RPMI8226 (cell line): ENCODE measurements around the gene ANKRD44.

Experiments
- DNase-seq: peaks from one replicate; pipeline ENCODE4 v3.0.0-alpha.2; 2015

ANKRD44 gene

DNA sequence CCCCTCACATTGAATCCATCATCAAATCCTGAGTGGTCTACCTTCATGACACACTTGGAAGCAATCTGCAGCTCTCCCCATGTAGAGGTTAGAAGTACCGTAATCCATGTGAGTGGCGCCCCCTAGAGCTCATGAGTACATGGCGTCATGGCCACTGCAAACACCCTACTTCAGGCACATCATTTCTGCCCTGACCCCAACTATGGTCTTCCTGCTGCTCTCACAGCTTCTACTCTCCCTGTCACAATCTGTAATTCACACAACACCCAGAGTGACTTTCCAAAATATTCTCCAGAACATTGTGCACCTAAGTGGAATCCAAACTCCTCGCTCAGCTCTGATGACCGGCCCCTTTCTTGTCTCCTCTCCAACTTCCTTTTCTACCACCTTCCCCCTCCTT, 141.9 kb downstream of the ANKRD44 start:
- DNase-seq, result peak; percentile 58

DNA sequence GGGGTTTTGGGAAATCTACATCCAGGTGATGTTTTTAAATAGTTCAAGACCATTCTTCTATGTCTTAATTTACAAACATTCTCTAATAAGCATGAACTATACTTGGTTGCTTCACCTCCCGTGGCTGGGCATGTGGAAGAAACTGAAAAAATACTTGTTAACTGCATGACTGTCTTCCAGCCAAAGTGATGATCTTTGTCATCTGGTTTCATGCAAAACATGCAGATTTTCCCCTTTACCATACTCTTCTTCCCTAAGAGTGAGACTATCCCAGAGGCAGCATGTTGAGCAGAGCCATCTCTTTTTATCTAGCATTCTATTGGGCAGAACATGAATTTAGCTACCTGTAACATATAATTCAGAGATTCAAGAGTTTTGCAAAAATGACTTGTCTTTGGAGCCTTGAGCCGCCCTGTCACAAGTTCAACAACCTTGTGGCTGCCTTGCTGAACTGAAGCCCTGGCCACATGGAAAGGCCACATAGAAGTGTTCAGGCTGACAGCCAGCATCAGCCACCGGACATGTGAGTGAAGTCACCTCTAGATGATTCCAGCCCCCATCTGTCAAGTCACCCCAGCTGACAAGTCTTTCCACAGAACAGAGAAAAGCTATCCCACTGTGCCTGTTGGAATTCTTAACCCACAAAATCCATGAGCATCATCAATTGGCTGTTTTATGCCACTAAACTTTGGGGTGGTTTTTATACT, 142.8 kb downstream of the ANKRD44 start:
- no peak for DNase-seq

DNA sequence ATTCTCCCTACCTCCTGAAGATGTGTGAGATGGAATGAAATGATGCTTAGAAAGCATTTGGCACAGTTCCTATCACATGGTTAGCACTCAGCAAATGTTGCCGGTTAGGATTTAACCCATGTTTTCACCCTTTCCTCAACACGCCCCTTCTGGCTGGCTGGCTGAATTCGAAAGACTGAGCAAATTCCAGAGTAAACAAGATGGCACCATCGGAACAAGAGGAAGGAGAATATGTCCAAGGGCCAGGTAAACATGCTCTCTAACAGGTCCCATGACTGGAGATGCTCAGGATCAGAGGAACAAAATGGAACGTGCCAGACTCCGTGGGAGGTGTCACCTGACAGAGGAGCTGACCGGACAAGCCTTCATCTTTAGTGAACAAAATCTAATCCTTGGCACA, 145.6 kb downstream of the ANKRD44 start:
- no peak for DNase-seq

DNA sequence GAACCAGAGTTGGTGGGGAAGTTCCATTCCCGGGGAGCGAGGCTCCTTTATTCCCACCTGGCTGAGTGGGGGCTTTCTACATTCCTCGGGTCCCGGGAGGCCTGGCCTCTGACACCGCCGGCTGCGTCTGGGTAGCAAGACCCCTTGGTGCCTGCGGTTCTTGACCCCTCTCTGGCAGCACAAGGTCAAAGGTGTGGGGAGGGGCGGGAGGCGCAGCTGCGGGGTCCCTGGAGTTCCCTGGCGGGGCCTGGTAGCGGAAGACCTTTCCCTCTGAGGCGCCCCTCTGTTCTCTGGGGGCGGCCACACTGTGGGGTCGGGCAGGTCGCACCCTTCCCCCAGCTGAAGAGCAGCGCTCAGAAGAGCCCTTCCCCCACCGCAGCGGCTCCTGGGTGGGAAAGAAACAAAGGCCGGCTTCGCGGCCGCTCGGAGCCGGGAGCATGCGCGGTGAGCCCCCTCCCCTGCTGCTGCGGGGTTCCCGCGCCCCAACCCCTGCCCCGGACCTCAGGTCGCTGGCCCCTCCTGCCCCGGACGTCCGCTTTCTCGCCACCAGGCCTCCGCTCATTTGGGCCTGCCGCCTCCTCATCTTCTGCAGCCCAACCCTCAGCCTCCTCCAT, 146.3 kb downstream of the ANKRD44 start:
- DNase-seq, result no peak

DNA sequence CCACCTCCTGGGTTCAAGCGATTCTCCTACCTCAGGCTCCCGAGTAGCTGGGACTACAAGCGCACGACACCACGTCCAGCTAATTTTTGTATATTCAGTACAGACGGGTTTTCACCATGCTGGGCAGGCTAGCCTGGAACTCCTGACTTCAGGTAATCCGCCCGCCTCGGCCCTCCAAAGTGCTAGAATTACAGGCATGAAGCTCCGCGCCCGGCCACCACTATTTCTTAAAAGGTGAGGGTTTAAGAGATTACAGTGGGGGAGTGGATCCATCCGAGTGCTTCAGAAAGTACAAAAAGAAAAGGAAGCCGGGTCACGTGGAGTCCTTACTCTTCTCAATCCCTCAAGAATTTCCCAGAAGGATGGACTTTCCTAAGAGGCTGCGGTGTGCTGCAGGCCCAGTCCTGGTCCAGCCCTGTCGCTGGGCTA, 146.9 kb downstream of the ANKRD44 start:
- no peak for DNase-seq

DNA sequence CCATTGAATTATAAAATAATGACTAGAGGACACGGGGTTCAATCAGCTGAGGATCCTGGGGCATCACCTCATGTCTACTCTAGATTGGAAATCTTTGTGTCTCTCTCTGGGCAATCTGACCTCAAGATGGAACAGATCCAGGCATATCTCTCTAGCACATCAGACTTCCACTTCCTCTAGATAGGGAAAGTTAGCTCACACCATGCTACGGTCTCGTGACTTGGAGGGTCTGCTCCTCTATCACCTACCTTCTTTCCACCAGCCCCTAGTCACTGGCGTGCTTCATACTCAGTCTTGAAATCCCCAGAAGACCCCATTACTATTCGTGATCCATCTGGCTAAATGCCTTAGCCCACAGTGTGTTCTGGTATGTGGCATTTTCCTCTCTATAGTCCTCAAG, 148.8 kb downstream of the ANKRD44 start:
- no peak for DNase-seq

DNA sequence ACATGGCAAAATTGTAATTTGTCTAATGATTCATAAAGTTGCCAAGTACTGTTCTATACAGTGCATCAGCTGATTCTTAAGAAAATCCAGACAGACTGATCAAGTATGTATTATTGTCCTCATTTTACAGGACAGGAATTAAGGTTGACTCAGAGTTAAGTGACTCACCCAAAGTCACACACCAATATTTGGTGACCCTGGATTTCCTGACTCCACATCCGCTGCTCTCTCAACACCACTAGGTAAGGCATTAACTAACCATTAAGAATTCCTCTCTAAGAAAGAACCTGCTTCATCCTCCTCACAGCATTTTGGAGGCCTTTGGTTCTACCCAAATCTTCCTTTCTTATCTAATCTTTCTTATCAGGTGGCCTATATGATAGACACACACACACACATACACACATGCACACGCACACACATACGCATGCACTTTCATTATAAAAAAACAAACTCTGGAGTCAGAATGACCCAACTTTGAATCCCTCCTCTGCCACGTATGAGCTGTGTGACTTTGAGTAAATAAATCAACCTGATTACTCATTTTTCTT, 150.8 kb downstream of the ANKRD44 start:
- no peak for DNase-seq

DNA sequence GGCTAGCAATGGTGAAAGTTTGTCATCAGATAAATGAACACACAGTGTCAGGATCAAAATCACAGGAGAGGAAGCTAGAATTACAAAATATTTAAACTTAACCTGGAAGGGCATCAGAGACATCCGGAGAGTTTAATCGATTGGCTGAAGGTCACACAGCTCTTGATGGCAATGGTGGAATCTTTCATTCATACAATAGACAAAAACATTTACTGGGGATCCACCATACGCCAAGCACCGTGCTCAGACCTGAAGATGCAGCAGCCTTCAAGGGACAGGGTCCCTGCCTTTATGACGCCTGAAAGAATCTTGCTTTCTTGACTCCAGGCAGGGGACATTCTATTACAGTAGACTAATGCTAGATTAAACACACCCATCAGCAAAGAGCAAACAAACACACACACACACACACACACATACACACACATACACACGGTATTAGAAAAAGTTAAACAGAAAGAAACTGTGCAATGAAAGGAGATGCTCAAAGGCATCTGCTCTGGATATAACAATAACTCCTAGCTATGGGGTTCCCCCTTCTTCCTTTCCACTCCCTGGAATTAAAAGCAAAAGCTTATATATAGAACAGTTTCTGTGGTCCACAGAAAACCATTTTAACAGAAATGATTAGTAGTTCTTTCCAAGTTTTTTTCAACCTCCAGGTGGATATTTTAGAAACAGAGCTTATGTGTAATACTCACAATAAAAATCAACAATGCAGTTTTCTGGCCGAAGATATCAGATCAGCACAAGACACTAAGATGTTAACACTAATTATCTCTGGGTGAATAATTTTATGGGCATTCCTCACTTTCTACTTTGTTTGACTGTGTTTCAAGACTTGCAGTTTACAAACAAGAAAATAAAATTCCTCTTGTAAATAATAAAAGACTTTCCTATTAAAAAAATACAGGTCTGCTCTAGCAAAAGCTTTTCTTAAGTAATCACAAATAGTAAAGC, 151.7 kb downstream of the ANKRD44 start:
- no peak for DNase-seq

DNA sequence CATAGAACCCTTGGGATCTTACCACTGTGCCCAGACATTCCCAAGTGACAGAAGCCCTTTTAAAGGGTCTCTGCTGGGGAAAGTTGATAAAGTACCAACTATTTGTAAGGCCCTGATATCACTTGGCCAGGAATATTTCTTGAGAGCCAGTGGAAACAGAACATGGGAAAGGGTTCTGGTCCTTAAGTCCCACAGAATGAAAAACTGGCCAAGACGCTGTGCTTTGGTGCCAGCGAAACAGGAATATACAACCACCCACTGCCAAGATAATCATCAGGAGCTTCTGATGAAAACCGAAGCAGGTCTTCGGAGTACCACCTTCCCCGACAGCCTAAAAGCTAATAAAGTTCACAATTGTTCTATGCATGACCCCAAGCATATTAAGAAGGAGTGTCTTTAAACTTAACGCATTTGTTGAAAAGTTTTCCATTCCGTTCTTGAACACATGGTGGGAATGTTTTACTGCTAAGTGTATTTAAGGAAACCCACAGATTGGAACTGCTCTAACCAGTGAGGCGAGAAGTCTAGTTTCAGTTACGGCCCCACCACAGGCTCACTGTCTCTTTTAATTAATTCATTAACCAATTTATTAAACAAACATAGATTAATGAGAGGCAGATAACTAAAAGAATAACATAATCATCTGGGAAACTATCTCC, 152.6 kb downstream of the ANKRD44 start:
- DNase-seq, result no peak

DNA sequence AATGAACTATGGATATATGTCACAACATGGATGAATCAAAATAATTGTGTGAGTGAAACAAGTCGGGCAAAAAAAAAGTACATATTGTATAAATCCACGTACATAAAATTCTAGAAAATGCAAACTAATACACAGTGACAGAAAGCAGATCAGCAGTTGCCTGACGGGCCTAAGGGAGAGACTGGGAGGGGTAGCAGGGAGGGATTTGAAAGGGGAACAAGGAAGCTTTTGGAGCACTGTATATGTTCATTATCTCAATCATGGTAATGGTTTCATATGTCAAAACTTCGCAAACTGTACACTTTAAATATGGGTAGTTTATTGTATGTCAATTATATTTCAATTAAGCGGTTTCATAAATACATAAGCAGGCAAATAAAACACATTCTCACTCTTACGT, 153.8 kb downstream of the ANKRD44 start:
- DNase-seq, result no peak

DNA sequence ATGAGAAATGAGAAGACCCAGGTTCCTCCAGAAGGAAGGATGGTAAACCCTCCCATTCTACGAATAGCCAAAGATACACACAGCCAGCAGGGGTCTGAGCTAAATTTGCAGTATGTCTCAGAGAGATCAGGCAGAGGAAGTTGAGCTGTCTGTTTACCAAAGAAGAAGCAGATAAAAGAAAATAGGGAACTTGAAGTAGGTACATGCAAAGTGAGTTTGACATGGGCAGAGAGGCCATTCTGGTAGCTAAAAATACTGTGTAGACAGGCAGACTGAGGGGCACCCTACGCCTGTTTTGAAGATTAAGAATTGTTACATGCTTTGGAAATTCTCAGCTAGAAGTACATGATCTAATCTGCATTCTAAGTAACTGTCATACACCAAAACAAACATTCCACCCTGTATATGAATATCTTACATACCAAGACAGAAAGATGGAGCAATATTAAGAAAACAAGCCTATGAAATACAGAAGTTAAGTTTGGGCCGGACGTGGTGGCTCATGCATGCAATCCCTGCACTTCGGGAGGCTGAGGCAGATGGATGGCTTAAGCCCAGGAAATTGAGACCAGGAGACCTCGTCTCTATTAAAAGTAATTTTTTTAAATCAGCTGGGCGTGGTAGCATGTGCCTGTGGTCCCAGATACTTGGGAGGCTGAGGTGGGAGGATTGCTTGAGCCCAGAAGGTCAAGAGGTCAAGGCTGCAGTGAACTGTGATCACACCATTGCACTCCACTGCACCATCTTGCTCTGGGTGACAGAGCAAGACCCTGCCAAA, 157.9 kb downstream of the ANKRD44 start:
- peak; percentile 9 for DNase-seq

DNA sequence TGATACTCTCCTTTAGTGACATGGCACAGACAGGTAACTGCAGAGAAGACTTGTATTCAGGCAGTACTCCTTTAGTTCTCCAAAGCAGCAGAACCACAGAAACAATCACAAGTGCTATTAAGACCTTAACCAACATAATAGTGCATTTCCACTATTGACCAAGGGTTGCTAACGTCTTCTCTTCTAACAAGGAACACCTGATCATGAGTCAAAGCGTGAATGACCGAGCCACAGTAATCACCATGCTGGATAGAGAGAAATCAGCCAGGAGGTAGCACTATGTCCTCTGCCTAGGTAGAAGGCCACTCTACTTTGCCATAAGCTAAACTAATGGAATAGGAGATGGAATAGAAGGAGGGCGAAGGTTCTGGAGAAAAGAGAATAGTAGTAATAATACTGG, 161.0 kb downstream of the ANKRD44 start:
- DNase-seq, result no peak

DNA sequence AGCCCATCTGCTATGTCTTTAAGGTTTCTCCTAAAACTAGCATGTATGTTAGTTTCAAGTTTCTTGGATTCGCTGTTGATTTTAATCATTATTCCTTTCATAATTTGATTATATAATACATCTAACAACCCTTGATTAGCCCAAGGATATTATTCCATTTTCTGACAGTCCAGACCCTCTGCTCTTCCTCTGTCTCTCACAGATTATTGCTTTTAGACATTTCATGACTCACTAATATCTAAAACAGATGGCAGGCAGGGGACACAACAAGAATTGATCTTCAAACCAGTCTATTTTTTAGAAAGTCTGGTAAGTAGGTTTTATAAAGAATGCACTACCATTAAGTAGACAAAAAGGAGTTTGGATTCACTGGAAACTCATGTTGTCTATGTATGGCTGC, 162.2 kb downstream of the ANKRD44 start:
- no peak for DNase-seq

DNA sequence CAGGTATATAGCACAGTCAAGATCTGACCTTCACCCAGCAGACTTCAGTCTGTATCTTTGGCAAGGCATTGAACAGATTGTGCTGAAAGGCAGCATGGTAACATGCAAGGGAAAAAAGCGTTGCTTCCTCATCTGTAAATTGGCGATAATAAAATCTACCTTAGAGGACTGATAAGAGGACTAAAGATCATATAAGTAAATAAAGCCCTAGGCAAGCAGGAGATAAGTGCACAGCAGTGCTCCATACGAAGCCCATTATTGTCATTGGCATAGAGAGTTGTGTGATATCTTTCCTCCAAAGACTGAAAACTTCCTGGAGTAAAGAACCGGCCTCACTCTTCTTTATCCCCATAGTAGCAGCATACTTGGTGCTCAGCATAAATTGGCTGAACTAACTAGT, 162.6 kb downstream of the ANKRD44 start:
- no peak for DNase-seq

DNA sequence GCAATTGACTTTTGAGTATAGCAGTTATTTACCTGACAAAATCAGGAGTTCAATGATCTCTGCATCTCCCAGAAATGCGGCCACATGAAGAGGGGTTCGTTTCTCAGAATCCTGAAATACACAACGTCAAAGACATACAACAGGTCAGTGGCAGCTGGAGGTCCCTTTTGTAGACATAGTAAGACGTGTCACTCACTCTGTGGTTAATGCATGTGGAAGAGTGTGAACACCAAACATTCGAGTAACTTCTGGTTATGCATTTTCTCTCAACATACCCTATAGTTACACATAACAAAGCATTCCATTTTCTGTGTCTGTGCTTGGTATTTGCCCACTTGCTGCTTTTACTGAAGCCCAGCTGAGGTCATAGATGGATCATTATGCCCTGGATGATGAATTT, 163.6 kb downstream of the ANKRD44 start:
- no peak for DNase-seq

DNA sequence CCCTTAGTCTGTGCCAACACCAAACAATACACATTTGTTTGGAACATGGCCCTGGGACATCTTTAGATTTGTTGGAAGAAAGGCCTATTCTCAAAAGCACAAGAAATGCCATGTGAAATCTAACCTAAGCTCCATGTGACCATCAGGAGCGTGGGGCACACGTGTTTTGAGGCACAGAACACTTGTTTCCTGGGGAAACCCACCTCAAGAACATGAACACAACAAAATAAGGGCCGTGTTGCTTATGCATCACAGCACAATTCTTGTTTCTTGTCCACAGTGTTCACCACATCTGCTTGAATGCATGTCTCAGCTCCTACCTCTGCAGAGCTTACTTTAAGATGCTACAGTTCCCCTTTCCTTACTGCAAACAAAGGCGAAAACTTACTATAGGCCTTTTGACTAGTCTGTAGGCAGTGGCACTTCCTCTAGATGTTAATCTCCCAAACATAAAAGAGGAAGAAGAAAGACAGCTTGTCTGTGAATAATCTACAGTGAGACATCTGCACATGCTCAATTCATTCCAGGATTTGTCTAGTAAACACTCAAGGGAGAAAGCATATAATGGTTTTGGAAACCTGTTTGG, 165.0 kb downstream of the ANKRD44 start:
- DNase-seq, result peak; percentile 25

DNA sequence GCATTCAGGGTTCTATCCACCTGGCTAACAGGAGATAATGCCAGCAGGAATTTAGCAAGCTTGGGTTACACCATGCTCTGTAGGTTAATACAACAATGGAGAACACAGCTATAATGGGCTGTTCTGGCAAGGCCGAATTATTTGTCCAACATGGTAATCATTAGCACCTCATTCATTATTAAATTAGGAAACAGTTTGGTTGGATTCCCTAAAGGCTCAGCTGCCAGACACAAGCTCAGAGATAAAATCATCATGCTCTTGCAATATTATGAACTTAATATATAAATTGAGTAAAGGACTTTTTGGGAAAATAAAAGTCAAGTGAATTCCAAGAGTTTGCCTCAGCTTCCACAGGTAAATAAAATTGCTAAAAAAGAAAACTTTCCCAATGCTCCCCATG, 166.4 kb downstream of the ANKRD44 start:
- no peak for DNase-seq

DNA sequence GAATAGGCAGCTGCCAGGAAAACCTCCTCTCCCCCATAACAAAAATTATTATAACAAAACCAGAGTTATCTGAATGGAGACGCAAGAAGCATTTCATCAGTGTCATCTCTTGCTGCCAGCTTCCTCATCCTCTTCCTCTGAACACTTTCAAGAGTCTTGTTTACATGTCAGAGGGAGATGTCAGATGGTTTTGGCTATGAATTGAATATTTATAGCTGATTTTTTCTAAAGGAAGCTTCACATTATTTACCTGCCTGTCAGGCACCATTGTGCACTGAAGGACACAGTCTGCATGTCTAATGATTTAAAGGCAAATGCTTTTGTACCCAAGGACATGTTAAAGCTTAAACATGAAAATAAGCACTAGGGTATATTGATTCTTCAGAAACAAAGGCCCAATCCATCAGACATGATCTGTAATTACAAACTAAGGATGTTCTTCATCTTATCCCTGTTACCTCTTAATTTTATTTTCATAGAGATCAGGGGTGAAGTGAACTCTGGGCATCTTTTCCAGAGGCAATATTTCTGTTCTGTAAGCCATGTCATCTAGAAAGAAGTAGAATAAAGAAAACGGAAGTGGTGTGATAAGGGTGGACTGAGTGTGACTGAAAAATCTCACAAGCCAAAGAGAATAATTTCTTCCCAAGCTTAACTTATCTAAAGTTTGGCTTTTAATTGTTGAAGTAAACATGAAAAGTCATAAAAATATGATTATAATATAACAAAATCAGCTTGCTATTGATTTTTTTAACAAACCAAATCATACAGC, 168.7 kb downstream of the ANKRD44 start:
- no peak for DNase-seq

DNA sequence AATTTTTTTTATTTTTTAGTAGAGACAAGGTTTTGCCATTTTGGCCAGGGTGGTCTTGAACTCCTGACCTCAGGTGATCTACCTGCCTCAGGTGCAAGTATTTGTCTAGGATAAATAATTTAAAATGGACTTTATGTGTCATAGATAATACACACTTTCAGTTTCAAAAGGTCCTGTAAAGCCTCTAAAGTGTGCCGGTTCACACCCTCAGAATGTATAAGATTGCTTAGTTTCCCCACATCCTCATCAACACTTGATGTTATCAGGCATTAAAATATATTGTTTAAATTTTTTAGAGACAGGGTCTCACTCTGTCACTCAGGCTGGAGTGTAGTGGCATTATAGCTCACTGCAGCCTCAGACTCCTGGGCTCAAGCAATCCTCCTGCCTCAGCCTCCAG, 170.5 kb downstream of the ANKRD44 start:
- no peak for DNase-seq

DNA sequence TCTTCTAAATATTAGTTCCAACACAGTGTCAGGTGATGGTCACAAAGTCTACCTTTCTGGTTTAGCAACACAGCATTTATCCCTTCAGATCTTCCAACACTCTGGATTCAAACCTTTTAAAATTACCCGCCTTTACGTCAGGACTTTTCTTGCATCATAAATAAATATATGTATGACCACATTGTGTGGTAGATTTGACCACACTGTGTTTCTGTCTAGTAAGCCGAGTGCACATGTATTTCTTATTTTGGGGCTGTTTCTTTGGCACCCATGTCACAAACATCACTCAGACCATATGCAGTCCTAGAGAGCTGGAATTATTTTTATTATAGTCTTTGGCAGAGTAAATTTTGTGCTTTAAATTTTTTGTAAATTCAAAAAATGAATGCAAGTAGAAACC, 172.1 kb downstream of the ANKRD44 start:
- DNase-seq, result no peak
